ENCODE measurements around the gene UGT1A9.

GRCh38 chr2:233798335-233799086 is 126.8 kb downstream of the UGT1A9 start:
- no peak for TF ChIP-seq POLR2A (IDR thresholded peaks at IDR 0.05)
- no peak for TF ChIP-seq CTCF (IDR thresholded peaks at IDR 0.05)
- TF ChIP-seq POLR2AphosphoS5 (IDR thresholded peaks at IDR 0.05) = no peak
- TF ChIP-seq EP300 (IDR thresholded peaks at IDR 0.05) = no peak
